GM12801 (cell line): ENCODE data around the gene NUTF2.

Experiments
- TF ChIP-seq, protein P1 (sequence below): IDR thresholded peaks from one replicate; pipeline ENCODE4 v1.5.1; 2011; ENCODE audit warnings: control low read depth; ENCODE audit not compliant: insufficient read length; ENCODE audit errors: extremely low read depth

Gene NUTF2

DNA sequence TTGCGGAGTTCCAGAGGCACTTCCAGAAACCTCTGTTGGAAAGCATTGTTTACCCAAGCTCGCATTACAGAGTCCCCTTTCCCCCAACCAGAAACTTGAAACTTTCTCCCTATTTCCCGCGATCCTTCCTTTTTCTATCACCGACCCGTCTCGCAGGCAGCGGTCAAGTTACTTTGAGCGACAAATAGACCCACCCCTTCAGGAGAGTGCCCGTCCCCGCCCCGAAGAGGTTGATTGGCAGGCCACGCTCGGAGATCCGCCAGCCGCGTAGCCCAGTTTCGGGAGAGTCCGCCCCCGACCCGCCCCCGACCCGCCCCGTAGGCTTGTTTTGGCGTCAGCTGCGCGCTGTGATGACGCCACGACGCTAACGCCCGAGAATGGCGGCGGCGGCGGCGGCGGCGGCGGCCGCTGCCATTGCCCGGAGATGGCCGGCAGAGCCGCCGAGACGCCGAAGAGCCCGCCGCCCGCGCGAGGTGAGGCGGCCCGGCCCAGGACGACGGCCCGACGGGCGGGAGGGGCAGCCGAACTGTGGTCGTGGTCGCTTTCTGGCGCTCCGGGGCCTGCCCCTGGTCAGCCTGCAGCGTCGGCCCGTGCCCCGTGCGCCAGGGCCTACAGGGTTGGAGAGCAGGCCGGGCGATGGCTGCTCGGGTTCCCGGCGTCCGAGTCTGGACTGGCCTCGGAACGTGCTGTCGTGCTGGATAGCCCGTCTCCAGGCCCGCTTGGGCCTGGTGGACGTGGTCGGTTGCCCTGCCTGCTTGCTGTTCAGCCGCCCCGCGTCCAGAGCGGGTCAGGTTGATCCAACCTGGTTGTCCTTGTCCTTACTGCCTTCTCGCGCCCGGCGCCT, 46.4 kb downstream of the NUTF2 start, which contains the start of gene PSKH1:
Gene PSKH1, plus strand, starts transcription at position 356 of the 844 bp plus-strand sequence. CDS start 15,496 bp downstream, outside the sequence.
- TF ChIP-seq, protein P1, sequence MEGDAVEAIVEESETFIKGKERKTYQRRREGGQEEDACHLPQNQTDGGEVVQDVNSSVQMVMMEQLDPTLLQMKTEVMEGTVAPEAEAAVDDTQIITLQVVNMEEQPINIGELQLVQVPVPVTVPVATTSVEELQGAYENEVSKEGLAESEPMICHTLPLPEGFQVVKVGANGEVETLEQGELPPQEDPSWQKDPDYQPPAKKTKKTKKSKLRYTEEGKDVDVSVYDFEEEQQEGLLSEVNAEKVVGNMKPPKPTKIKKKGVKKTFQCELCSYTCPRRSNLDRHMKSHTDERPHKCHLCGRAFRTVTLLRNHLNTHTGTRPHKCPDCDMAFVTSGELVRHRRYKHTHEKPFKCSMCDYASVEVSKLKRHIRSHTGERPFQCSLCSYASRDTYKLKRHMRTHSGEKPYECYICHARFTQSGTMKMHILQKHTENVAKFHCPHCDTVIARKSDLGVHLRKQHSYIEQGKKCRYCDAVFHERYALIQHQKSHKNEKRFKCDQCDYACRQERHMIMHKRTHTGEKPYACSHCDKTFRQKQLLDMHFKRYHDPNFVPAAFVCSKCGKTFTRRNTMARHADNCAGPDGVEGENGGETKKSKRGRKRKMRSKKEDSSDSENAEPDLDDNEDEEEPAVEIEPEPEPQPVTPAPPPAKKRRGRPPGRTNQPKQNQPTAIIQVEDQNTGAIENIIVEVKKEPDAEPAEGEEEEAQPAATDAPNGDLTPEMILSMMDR, result no peak

DNA sequence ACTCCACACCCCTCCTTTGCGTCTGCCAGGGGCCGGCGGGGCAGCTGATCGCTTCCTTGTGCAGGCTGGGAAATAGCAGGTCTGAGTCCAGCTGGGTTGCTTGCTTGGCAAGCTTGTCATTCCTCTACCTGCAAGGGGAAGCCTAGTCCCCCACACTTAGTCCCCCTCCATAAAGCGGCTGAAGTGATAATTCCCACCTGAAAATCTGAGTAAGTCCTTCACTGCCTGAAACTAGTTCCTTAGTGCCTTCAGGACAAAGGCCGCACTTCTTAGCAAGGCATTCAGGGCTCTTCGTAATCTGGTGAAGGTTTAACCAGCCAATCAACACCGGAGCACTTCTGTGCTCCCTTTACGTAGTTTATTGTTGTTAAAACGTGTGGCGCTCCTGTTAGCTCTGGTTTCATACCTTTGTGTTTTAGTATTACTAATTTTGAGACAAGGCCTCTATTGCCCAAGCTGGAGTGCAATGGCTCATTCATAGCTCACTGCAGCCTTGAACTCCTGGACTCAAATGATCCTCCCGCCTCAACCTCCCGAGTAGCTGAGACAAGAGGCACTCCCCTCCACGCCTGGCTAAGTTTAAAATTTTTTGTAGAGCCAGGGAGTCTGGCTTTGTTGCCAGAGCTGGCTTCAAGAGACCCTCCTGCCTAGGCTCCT, 47.1 kb downstream of the NUTF2 start:
- TF ChIP-seq, protein P1, result no peak

DNA sequence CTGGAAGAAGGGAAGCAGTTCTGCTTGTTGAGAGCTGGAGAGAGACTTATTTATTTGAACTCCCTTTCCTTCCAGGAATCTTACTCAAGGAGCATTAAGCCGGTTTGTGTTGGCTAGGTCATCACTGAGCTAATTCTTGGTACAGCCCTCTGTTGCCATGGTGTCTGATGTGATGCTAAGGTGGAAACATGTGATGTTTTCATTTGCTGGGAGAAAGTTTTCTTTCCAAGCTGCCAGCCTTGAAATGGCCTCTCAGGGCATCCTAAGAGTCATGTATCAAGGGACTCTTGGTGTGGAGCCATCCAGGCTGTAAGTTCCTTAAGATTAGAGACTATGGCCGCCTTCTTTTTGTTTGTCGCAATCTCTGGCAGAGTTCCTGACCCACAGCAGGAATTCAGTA, 50.5 kb downstream of the NUTF2 start:
- TF ChIP-seq, protein P1, result no peak

DNA sequence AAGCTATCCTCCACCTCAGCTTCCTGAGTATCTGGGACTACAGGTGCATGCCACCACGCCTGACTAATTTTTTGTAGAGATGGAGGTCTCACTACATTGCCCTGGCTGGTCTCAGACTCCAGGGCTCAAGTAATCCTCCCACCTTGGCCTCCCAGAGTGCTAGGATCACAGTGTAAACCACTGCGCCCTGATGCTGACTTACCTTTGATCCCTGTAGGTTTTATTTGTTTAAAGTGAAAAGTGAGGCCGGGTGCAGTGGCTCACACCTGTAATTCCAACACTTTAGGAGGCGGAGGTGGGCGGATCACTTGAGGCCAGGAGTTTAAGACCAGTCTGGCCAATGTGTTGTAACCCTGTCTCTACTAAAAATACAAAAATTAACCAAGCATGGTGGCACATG, 55.0 kb downstream of the NUTF2 start:
- TF ChIP-seq, protein P1, result no peak

DNA sequence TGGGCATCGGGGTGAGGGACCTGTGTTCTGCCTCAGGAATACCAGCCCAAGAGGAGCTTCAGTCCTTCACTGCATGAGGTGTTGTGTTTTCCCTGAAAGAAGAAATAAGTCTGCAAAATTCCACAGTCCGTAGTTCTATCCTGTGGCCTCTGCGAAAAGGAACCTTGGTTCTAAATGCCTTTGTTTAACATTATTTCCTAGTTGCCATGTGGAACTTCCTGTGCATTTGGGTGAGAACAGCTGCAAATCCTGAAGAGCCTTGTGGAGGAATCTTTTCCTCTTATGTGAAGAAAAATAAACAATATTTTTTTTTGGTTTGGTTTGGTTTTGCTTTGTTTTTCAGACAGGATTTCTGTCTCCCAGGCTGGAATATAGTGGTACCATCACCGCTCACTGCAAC, 56.1 kb downstream of the NUTF2 start:
- TF ChIP-seq, protein P1, result no peak

DNA sequence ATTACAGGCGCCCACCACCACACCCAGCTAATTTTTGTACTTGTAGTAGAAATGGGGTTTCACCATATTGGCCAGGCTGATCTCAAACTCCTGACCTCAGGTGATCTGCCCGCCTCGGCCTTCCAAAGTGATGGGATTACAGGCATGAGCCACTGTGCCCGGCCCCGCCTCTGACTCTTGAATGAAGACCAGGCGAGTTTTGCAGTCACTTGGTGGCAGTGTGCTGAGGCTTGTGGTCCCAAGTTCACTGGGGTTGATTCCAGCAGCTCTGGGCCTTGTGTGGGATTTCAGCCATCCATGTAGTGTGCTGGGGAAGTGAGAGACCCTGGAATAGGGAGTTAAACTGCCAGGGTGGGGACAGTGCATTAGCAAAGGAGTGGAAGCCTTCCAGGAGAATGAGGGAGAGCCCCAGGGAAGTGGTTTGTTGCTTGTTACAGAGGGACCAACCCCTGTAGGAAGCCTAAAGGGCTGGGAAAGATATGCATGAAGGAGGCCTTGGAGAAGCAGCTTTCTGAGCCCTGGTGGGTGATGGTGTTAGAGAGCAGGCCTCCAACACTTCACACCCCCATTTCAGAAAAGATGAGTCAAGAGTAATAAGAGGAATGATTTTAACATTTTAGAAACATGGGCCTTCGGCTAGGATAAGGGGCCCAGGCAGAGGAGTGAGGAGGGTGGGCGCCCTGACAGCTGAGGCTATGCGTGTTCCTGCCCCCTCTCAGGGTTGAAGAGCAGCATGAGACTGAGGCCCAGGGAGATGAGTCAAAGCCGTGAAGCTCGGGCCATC, 60.9 kb downstream of the NUTF2 start:
- TF ChIP-seq, protein P1, result no peak
